PC-9 (cell line): ENCODE results near the gene C1QC. TPM values are rescaled to one million over a fixed set of nuclear protein-coding genes. Genes with fewer than 3 reads are reported as not detected.
"Not testable (repeated sequence)": the region's sequence is repeated elsewhere in the genome, so short reads cannot be mapped to it uniquely, and the experiment has no call there.

Experiments used
- BruUV-seq: library from RNA; stranded (reverse); fragments of 400-500 nt; replicated peaks from 2 replicates; lab custom pipeline; 2021; lab: Mats Ljungman, UMichigan
- CTCF ChIA-PET: fragments of 300-600 bp; sonication (Branson Sonifier 250); formaldehyde crosslinking; loops from one replicate; lab custom pipeline; 2022; ENCODE audit warnings: antibody characterized with exemption; lab: Charles Lee
- POLR2A ChIA-PET: fragments of 300-600 bp; sonication (Branson Sonifier 250); formaldehyde crosslinking; loops from one replicate; lab custom pipeline; 2022; ENCODE audit warnings: antibody characterized with exemption; ENCODE audit not compliant: unreplicated experiment; lab: Charles Lee
- DNase-seq, 2 experiments: peaks; one replicate each; pipeline versions ENCODE4 v3.0.0 to v3.0.0-alpha.2; 2015 to 2022; ENCODE audit warnings: mixed read lengths in 1 of 2
- H2AFZ ChIP-seq: fragments of 200-600 bp; sonication (generic); 2 replicates; pipeline ENCODE4 v1.8.1; 2017; ENCODE audit warnings: antibody characterized with exemption
- H3F3A ChIP-seq: fragments of 200-600 bp; sonication (generic); 2 replicates; pipeline ENCODE4 v1.8.1; 2017; ENCODE audit warnings: antibody characterized with exemption, mild to moderate bottlenecking, low read depth; ENCODE audit not compliant: insufficient read depth
- H3K27ac ChIP-seq: fragments of 200-600 bp; sonication (generic); 2 replicates; pipeline ENCODE4 v1.6.1; 2016; ENCODE audit warnings: mixed run types
- H3K27me3 ChIP-seq: fragments of 200-600 bp; sonication (generic); 2 replicates; pipeline ENCODE4 v1.6.1; 2016; ENCODE audit warnings: low read depth, mixed run types; ENCODE audit not compliant: insufficient read depth
- H3K36me3 ChIP-seq: fragments of 200-600 bp; sonication (generic); 2 replicates; pipeline ENCODE4 v1.6.1; 2016; ENCODE audit warnings: low read depth, mixed run types
- H3K4me1 ChIP-seq: fragments of 200-600 bp; sonication (generic); replicated peaks from 2 replicates; pipeline ENCODE4 v1.6.1; 2016; ENCODE audit warnings: mixed run types; ENCODE audit not compliant: insufficient read depth
- H3K4me2 ChIP-seq: fragments of 200-600 bp; sonication (generic); 2 replicates; pipeline ENCODE4 v1.6.1; 2017; ENCODE audit warnings: mixed run types
- H3K4me3 ChIP-seq: fragments of 200-600 bp; sonication (generic); 2 replicates; pipeline ENCODE4 v1.6.1; 2016; ENCODE audit warnings: mixed run types
- H3K79me2 ChIP-seq: fragments of 200-600 bp; sonication (generic); 2 replicates; pipeline ENCODE4 v1.6.1; 2017; ENCODE audit warnings: low read depth, mixed run types
- H3K9me2 ChIP-seq: fragments of 200-600 bp; sonication (generic); 2 replicates; pipeline ENCODE4 v1.8.1; 2017; ENCODE audit warnings: mild to moderate bottlenecking; ENCODE audit not compliant: insufficient read depth
- H3K9me3 ChIP-seq: fragments of 200-600 bp; sonication (generic); 2 replicates; pipeline ENCODE4 v1.8.1; 2016; ENCODE audit warnings: low read depth; ENCODE audit not compliant: insufficient read depth
- H4K20me1 ChIP-seq: fragments of 200-600 bp; sonication (generic); 2 replicates; pipeline ENCODE4 v1.8.1; 2017; ENCODE audit not compliant: insufficient read depth
- EZH2 ChIP-seq: fragments of 200-600 bp; sonication (generic); IDR thresholded peaks from 2 replicates; pipeline ENCODE4 v1.8.0; 2017; ENCODE audit warnings: antibody characterized with exemption, low read depth
- intact Hi-C: fragments of 100-400 bp; cut with micrococcal nuclease; formaldehyde crosslinking; loops from one replicate; pipeline ENCODE4 v1.10.0; 2022; ENCODE audit not compliant: unreplicated experiment
- total RNA-seq: library from RNA; stranded (reverse); gene quantifications from 2 replicates; pipeline ENCODE4 v1.2.3, GENCODE V29; 2021
- TF ChIP-seq, protein P1 (sequence below): fragments of 200-600 bp; sonication (generic); conservative IDR thresholded peaks from 2 replicates; pipeline ENCODE4 v1.6.1; 2017; ENCODE audit warnings: mixed run types, antibody characterized with exemption, mild to moderate bottlenecking, moderate library complexity

Gene C1QC
- total RNA-seq, 1 experiment from 2014 or later, result not detected

DNA sequence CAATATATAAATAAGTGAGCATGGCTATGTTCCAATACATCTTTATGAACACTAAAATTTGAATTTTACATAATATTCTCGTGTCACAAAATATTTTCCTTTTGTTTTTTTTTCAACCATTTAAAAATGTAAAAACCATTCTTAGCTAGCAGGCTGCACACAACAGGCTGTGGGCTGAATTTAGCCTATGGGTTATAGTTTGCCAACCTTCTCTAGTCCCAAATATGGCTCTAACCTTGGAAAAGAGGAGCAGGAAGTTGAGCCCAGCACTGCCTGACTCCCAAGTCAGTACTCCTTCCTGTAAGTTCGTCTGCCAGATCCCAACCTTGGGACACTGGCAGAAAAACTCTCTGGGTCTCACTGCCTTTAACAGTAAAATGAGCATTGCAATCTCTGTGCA, 23.0 kb downstream of the C1QC start:
- H3K79me2 ChIP-seq, result no peaks in the 10 kb centered on the region
- H3K4me3 ChIP-seq, result no peak overlapping the region
- H3K4me2 ChIP-seq, result no peak overlapping the region
- no peak overlapping the region for H3K27ac ChIP-seq
- no peaks in the 10 kb centered on the region for H3K9me2 ChIP-seq
- CTCF ChIA-PET, result no interaction called here
- no peaks in the 10 kb centered on the region for H3K9me3 ChIP-seq
- H3K4me1 ChIP-seq, result no peaks in the 10 kb centered on the region
- TF ChIP-seq, protein P1, sequence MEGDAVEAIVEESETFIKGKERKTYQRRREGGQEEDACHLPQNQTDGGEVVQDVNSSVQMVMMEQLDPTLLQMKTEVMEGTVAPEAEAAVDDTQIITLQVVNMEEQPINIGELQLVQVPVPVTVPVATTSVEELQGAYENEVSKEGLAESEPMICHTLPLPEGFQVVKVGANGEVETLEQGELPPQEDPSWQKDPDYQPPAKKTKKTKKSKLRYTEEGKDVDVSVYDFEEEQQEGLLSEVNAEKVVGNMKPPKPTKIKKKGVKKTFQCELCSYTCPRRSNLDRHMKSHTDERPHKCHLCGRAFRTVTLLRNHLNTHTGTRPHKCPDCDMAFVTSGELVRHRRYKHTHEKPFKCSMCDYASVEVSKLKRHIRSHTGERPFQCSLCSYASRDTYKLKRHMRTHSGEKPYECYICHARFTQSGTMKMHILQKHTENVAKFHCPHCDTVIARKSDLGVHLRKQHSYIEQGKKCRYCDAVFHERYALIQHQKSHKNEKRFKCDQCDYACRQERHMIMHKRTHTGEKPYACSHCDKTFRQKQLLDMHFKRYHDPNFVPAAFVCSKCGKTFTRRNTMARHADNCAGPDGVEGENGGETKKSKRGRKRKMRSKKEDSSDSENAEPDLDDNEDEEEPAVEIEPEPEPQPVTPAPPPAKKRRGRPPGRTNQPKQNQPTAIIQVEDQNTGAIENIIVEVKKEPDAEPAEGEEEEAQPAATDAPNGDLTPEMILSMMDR, result no peak
- TF ChIP-seq EZH2, result no peak
- H3F3A ChIP-seq, result no peaks in the 10 kb centered on the region
- no peaks in the 10 kb centered on the region for H3K36me3 ChIP-seq
- H3K27me3 ChIP-seq, result no peaks in the 10 kb centered on the region; the same call in 1 of the 2 replicates
- no peak overlapping the region for H2AFZ ChIP-seq
- no peaks in the 10 kb centered on the region for H4K20me1 ChIP-seq
- BruUV-seq, result no TSS peak
- intact Hi-C loops, result no loop called here
- POLR2A ChIA-PET, result no interaction called here
- no peak for DNase-seq

DNA sequence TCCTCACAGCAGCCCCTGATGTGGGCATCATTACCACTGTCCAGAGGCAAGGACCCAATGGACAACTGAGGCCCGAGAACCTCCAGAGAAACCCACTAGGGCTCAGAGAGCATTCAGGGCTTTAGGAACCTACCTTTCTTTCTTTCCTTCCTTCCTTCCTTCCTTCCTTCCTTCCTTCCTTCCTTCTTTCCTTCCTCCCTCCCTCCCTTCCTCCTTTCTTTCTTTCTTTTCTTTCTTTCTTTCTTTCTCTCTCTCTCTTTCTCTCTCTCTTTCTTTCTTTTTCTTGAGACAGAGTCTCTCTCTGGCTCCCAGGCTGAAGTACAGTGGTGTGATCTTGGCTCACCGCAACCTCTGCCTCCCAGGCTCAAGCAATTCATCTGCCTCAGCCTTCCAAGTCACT, 25.4 kb downstream of the C1QC start:
- H3K4me1 ChIP-seq, H3K27me3 ChIP-seq, DNase-seq, BruUV-seq, CTCF ChIA-PET, H3K36me3 ChIP-seq, H3K4me2 ChIP-seq, H2AFZ ChIP-seq, H3K9me3 ChIP-seq, intact Hi-C loops, H3F3A ChIP-seq, H3K4me3 ChIP-seq, H3K9me2 ChIP-seq, POLR2A ChIA-PET, H3K79me2 ChIP-seq, H4K20me1 ChIP-seq, H3K27ac ChIP-seq: not testable (repeated sequence)

DNA sequence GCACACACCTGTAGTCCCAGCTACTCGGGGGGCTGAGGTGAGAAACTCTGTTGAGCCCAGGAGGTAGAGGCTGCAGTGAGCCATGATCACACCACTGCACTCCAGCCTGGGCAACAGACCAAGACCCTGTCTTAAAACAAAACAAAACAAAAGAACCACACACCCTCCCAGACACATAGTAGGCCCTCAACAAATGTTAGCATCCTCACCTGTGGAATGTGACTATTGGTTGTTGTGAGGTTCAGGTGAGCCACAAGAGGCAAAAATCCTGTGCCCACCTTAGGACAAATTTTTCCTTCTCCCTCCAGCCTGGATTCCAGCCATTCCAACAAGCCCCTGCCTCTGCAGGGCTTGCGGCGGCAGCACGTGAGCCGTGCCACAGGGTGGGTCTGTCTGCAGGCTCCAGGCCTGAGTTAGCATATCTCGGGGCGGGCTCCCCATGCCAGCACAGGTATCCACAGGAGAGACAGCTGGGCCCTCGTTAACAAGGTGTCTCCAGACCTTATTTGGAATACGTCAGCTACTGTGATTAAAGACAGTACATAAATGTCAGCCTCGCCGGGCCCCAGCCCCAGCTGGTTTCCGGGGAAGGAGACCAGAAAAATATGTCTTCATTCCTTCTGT, 27.0 kb downstream of the C1QC start:
- intact Hi-C loops, result no loop called here
- no peak overlapping the region for H3K4me2 ChIP-seq
- POLR2A ChIA-PET, result no interaction called here
- no peak for DNase-seq
- TF ChIP-seq, protein P1, result no peak
- TF ChIP-seq EZH2, result no peak
- no peaks in the 10 kb centered on the region for H3K79me2 ChIP-seq
- no peak overlapping the region for H3K4me3 ChIP-seq
- no peaks in the 10 kb centered on the region for H3K9me2 ChIP-seq
- H3K27ac ChIP-seq, result no peak overlapping the region
- no peak overlapping the region for H2AFZ ChIP-seq
- no peaks in the 10 kb centered on the region for H4K20me1 ChIP-seq
- H3K27me3 ChIP-seq, result no peaks in the 10 kb centered on the region; the same call in 1 of the 2 replicates
- no peaks in the 10 kb centered on the region for H3K9me3 ChIP-seq
- H3F3A ChIP-seq, result no peaks in the 10 kb centered on the region
- H3K4me1 ChIP-seq, result no peaks in the 10 kb centered on the region
- H3K36me3 ChIP-seq, result no peaks in the 10 kb centered on the region
- CTCF ChIA-PET, result no interaction called here
- no TSS peak for BruUV-seq

DNA sequence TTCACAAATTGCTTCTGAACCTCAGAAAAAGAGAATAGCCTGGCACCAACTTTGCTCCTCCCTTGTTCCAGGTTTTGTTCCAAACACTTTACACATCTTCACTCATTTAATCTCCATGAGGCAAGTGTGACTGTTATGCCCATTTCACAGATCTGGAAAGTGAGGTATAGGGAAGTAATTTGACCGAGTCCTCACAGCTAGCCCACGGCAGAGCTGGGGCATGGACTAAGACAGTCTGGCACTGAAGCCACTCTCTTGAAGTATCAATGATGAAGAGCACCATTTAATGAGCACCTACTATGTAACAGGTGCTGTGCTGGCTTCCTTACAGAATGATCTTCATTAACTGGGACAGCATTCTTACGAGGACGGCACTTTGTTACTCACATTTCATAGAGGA, 28.6 kb downstream of the C1QC start:
- Histone ChIP-seq H3K4me3 (no peak overlapping the region), H3K9me2 (no peaks in the 10 kb centered on the region), H3K4me2 (no peak overlapping the region), H3F3A (no peaks in the 10 kb centered on the region), H3K79me2 (no peaks in the 10 kb centered on the region), H4K20me1 (no peaks in the 10 kb centered on the region), H2AFZ (no peak overlapping the region), H3K27me3 (no peaks in the 10 kb centered on the region; the same call in 1 of the 2 replicates), H3K27ac (no peak overlapping the region), H3K4me1 (no peaks in the 10 kb centered on the region), H3K36me3 (no peaks in the 10 kb centered on the region), H3K9me3 (no peaks in the 10 kb centered on the region)
- no peak for DNase-seq
- no TSS peak for BruUV-seq
- intact Hi-C loops, result no loop called here
- ChIA-PET CTCF (no interaction called here), POLR2A (no interaction called here)
- TF ChIP-seq EZH2, result no peak
- TF ChIP-seq, protein P1, result no peak
